Fibroblast of skin of abdomen (primary cell): Measurements from ENCODE around the gene DGKZ.

Source experiments
- DNase-seq: peaks from one replicate; pipeline ENCODE4 v3.0.0-alpha.2; 2013

DGKZ gene

GRCh38 chr11:46393759-46394158 lies 46.5 kb downstream of the DGKZ start:
- DNase-seq: no peak

- no peak for DNase-seq
Observed at GRCh38 chr11:46397526-46397925, 50.3 kb downstream of the DGKZ start.

- DNase-seq: no peak
Observed at GRCh38 chr11:46402957-46403902, 56.0 kb downstream of the DGKZ start.

- peak; percentile 27 for DNase-seq
Observed at GRCh38 chr11:46404476-46405017, 57.3 kb downstream of the DGKZ start.

- no peak for DNase-seq
Observed at GRCh38 chr11:46407635-46408034, 60.4 kb downstream of the DGKZ start.

- no peak for DNase-seq
Observed at GRCh38 chr11:46408407-46408986, 61.2 kb downstream of the DGKZ start.

- no peak for DNase-seq
Observed at GRCh38 chr11:46410021-46410420, 62.8 kb downstream of the DGKZ start.

- DNase-seq: no peak
Observed at GRCh38 chr11:46413760-46414465, 66.7 kb downstream of the DGKZ start.

- no peak for DNase-seq
Observed at GRCh38 chr11:46414466-46414796, 67.2 kb downstream of the DGKZ start.

GRCh38 chr11:46414879-46415278 lies 67.6 kb downstream of the DGKZ start:
- no peak for DNase-seq

- no peak for DNase-seq
Observed at GRCh38 chr11:46417711-46418110, 70.4 kb downstream of the DGKZ start.

GRCh38 chr11:46418751-46419150 lies 71.5 kb downstream of the DGKZ start:
- DNase-seq: no peak

GRCh38 chr11:46420513-46420912 lies 73.2 kb downstream of the DGKZ start:
- DNase-seq: no peak

- DNase-seq: no peak
Observed at GRCh38 chr11:46421257-46421880, 74.1 kb downstream of the DGKZ start.

GRCh38 chr11:46422588-46422987 lies 75.3 kb downstream of the DGKZ start:
- DNase-seq: no peak

GRCh38 chr11:46426233-46426991 lies 79.1 kb downstream of the DGKZ start:
- DNase-seq: no peak

- DNase-seq: no peak
Observed at GRCh38 chr11:46427364-46427763, 80.1 kb downstream of the DGKZ start.

GRCh38 chr11:46429717-46430116 lies 82.5 kb downstream of the DGKZ start:
- DNase-seq: no peak
